Muscle layer of duodenum (tissue), 2 donors: Measurements from ENCODE around the gene ATG10.
"Not testable (repeated sequence)": the region's sequence is repeated elsewhere in the genome, so short reads cannot be mapped to it uniquely, and the experiment has no call there.

Source experiments
- H3K27ac ChIP-seq: one replicate; pipeline ENCODE4 v1.7.0; 2013; ENCODE audit warnings: mild to moderate bottlenecking, low read length
- H3K27me3 ChIP-seq: one replicate; pipeline ENCODE4 v1.7.0; 2013; ENCODE audit warnings: low read depth, mild to moderate bottlenecking, control low read depth, low read length
- H3K36me3 ChIP-seq, 2 donors: one replicate each; pipeline ENCODE4 v1.7.0; 2013; ENCODE audit warnings: low read length in 2 of 2, control low read depth in 1 of 2, mild to moderate bottlenecking in 1 of 2; ENCODE audit not compliant: insufficient read depth in 2 of 2, control insufficient read depth in 1 of 2
- H3K4me1 ChIP-seq, 2 donors: one replicate each; pipeline ENCODE4 v1.7.0; 2013; ENCODE audit warnings: low read length in 2 of 2, mild to moderate bottlenecking in 2 of 2, control low read depth in 1 of 2, moderate library complexity in 1 of 2; ENCODE audit not compliant: insufficient read depth in 2 of 2, control insufficient read depth in 1 of 2
- H3K4me3 ChIP-seq, 2 donors: one replicate each; pipeline ENCODE4 v1.7.0; 2013; ENCODE audit warnings: low read length in 2 of 2, low read depth in 1 of 2, mild to moderate bottlenecking in 1 of 2
- H3K9me3 ChIP-seq, 2 donors: one replicate each; pipeline ENCODE4 v1.7.0; 2013; ENCODE audit warnings: low read length in 2 of 2, control low read depth in 1 of 2, mild to moderate bottlenecking in 1 of 2; ENCODE audit not compliant: control insufficient read depth in 1 of 2
- donor health status: healthy.

Gene ATG10

DNA sequence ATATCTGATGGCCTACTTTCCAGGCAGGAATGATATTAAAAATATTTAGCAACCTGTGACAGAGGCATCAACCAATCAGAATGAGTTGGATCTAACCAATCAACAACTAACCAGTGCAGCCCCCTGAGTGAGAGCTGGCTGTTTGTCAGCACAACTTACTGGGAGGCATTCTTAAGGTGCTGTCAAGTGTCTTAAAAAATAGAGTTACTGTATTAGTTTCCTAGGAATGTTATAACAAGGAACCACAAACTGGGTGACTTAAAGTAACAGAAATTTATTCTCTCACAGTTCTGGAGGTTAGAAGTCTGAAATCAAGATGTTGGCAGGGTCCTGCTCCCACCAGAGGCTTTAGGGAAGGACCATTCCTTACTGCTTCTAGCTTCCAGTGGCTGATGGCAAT, 85.2 kb downstream of the ATG10 start:
- Histone ChIP-seq H3K9me3 (no peaks in the 10 kb centered on the region), H3K27ac (no peak overlapping the region), H3K4me3 (no peak overlapping the region)

DNA sequence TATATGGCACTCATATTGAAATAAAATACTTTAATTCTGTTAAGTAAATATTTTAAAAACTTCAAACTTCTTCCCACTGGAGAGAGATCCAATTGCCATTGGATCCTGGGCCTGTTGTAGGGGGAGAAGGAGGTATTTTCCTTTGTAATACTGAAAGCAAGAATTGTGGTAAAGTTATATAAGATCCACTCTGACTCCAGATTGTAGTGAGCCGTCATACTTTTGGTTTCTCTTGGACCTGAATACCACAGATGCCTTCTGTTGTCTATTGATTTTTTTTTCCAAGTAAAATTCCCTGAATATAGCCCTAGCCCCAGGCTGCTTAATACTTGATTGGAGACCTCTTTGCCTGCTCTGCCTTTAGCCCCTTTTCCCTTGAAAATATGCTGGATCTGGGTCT, 86.9 kb downstream of the ATG10 start:
- Histone ChIP-seq H3K9me3 (no peaks in the 10 kb centered on the region), H3K4me3 (no peak overlapping the region), H3K27ac (no peak overlapping the region), H3K36me3 (no peaks in the 10 kb centered on the region), H3K27me3 (no peaks in the 10 kb centered on the region), H3K4me1 (no peaks in the 10 kb centered on the region)

More for the DNA sequence above, 85.2 kb downstream of the ATG10 start:
- Histone ChIP-seq H3K36me3 (no peaks in the 10 kb centered on the region), H3K27me3 (no peaks in the 10 kb centered on the region), H3K4me1 (no peaks in the 10 kb centered on the region)

DNA sequence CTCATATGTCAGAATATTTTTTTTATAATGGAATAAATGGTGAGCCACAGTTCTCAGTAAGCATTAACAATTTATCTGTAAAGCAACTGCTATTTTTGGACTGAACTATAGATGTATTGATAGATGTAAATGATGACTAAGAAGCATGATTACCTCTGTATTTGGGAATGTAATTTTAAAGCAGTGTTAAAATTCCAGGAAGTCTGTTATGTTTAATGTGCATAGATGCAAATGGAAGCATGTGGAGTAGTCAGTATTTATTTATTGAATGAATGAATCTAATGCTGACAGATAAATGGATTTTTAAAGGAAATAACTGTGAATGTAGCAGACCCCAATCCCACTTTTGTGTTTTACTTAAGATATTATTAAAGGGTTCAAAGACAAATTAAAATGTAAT, 95.0 kb downstream of the ATG10 start:
- Histone ChIP-seq H3K36me3 (no peaks in the 10 kb centered on the region), H3K9me3 (no peaks in the 10 kb centered on the region), H3K4me1 (no peaks in the 10 kb centered on the region), H3K27ac (no peak overlapping the region), H3K4me3 (no peak overlapping the region), H3K27me3 (no peaks in the 10 kb centered on the region)

DNA sequence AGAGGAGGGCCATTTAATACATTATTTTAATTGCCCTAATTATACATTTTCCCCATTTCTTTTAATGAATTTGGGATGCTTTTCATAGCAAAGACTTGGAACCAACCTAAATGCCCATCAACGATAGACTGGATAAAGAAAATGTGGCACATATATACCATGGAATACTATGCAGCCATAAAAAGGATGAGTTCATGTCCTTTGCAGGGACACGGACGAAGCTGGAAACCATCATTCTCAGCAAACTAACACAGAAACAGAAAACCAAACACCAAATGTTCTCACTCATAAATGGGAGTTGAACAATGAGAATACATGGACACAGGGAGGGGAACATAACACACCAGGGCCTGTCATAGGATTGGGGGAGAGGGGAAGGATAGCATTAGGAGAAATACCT, 96.2 kb downstream of the ATG10 start:
- H3K27me3 ChIP-seq, H3K27ac ChIP-seq, H3K4me1 ChIP-seq, H3K4me3 ChIP-seq, H3K36me3 ChIP-seq, H3K9me3 ChIP-seq: not testable (repeated sequence)

DNA sequence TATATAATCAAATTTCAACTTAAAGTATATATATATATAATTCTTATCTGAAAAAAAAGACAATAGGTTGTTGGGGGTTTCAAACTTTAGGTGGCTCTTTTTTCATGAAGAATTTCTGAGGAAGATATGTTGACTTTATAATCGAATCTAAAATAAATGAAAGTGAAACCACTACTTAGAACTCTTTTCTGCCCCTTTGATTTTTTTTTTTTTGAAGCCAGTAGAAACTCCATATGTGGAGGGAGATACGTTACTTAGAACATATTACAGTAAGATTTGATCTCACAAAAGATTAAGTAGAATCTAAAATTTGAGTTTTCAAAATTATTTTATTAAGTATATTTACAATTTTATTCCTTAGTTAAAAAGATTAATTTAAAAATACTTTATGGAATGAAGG, 96.9 kb downstream of the ATG10 start:
- Histone ChIP-seq H3K4me1 (no peaks in the 10 kb centered on the region), H3K27me3 (no peaks in the 10 kb centered on the region), H3K9me3 (no peaks in the 10 kb centered on the region), H3K36me3 (no peaks in the 10 kb centered on the region), H3K27ac (no peak overlapping the region), H3K4me3 (no peak overlapping the region)

DNA sequence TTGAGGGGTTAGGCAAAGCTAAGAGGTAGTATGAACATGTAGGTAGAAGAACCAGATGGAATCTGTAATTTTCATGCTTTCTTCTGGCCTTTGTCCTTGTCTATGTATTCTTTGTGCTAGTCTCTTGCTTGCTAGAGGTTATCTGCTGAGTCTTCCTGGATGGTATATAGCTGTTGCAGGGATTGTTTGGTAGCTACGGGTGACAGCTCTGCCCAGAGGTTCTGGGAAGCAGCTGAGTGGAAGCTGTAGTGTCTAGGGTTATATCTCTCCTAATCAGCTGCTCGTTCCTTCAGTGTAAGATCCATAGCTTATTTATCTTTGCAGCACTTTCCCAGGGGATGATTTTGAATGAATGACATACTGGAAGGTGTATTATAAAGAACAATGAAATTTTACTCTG, 100.3 kb downstream of the ATG10 start:
- H3K4me3 ChIP-seq = no peak overlapping the region
- H3K4me1 ChIP-seq = no peaks in the 10 kb centered on the region
- no peaks in the 10 kb centered on the region for H3K36me3 ChIP-seq
- H3K9me3 ChIP-seq = no peaks in the 10 kb centered on the region
- H3K27ac ChIP-seq = no peak overlapping the region
- H3K27me3 ChIP-seq = no peaks in the 10 kb centered on the region

DNA sequence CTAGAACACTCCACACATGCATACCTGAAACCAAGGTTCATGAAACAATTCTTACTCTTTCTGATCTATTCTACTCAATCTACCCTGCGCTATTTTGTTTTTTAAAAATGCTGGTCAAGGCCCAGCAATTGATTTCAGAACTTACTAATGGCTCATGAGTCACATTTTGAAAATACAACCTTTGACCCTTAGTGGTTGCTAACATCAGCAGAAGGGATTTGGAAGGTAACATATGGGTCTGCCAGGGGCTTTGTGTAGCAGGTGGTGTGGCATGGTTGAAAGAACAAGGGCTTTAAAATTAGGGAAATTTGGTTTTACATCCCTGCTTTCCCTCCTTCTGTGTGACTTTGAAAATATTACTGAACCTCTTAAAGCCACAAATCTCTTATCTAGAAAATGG, 101.4 kb downstream of the ATG10 start:
- Histone ChIP-seq H3K27me3 (no peaks in the 10 kb centered on the region), H3K4me1 (no peaks in the 10 kb centered on the region), H3K27ac (no peak overlapping the region), H3K9me3 (no peaks in the 10 kb centered on the region), H3K36me3 (no peaks in the 10 kb centered on the region), H3K4me3 (no peak overlapping the region)

DNA sequence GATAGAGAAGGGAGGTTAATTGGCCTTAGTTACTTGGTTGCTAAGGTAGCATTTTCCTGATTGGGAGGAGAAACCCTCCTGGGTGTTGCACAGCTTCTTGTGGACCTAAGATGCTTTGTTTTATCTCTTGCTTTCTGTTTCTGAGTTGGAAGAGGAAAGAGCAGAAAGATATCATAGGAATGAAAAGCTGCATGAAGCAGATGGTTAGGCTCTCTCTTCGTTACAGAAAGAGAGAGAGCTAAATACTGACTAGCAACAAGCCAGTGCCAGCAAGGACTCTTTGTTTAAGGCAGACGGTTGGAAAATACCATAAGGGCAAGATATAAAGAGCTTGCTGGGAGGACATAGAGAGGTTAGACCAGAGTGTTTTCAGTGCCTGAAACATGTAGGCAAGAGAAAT, 103.1 kb downstream of the ATG10 start:
- Histone ChIP-seq H3K9me3 (no peaks in the 10 kb centered on the region), H3K27ac (no peak overlapping the region), H3K4me1 (no peaks in the 10 kb centered on the region), H3K27me3 (no peaks in the 10 kb centered on the region), H3K4me3 (no peak overlapping the region), H3K36me3 (no peaks in the 10 kb centered on the region)

DNA sequence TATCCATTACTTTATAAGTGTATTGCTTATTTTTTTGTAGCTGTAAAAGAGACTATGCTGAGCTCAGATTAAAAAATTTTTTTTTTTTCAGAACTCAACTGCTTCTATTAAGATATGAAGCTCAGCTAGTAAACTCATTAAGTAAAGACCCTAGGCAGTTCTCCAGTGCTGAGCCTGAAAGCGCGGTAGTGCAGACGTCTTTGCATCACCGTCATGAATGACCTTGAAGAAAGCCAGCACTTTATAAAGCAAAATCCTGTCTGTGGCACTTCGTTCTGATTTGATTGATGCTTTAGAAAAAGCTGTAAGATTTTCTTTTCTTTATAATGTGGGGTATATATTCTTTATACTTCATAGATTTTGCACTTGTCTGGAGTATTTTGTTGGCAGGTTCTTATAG, 105.7 kb downstream of the ATG10 start:
- Histone ChIP-seq H3K9me3 (no peaks in the 10 kb centered on the region), H3K36me3 (no peaks in the 10 kb centered on the region), H3K4me3 (no peak overlapping the region), H3K4me1 (no peaks in the 10 kb centered on the region), H3K27me3 (no peaks in the 10 kb centered on the region), H3K27ac (no peak overlapping the region)

DNA sequence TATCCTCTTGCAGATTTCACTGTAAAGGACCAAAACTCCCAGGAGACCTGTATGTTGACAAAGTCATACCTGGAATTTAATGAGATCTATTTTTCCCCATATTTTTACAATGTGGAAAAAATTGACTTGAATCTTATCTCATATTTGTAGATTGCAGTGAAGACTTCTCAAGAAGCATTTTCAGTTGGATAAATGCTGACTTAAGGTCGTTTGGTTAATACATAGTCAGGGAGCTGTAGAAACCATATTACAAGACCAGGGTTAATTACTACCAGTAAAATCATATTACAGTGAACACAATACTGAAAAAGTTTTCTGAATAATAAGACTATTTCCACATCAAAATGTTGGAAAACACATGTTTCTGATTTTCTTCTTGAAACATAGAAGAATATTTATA, 119.8 kb downstream of the ATG10 start:
- Histone ChIP-seq H3K36me3 (peaks cover 0 to 7% of the 10 kb centered on the region in 2 donors), H3K4me3 (no peak overlapping the region), H3K27me3 (no peaks in the 10 kb centered on the region), H3K4me1 (no peaks in the 10 kb centered on the region), H3K9me3 (peaks cover 13 to 27% of the 10 kb centered on the region in 2 donors), H3K27ac (no peak overlapping the region)

DNA sequence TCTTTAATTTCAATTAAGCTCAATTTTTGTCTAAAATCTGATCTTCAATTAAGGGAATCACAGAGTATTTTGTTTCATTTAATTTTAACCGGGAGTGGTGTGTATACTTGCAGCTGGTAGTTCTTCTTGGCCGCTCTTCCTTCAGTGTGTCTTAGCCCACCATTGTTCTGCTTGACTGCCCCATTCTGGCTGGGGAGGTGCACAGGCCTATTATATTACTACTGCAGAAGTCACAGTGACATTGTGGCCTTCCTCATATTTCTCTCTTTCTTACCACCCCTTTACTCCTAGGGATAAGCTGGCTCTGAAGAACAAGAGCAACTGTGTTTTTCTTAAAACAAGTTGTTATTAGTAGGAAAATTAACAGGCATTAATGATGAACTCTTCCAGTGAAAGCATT, 123.7 kb downstream of the ATG10 start:
- H3K36me3 ChIP-seq = peaks cover 0 to 7% of the 10 kb centered on the region in 2 donors
- no peaks in the 10 kb centered on the region for H3K27me3 ChIP-seq
- H3K27ac ChIP-seq = no peak overlapping the region
- H3K4me1 ChIP-seq = no peaks in the 10 kb centered on the region
- H3K9me3 ChIP-seq = peaks cover 13 to 16% of the 10 kb centered on the region in 2 donors
- H3K4me3 ChIP-seq = no peak overlapping the region

DNA sequence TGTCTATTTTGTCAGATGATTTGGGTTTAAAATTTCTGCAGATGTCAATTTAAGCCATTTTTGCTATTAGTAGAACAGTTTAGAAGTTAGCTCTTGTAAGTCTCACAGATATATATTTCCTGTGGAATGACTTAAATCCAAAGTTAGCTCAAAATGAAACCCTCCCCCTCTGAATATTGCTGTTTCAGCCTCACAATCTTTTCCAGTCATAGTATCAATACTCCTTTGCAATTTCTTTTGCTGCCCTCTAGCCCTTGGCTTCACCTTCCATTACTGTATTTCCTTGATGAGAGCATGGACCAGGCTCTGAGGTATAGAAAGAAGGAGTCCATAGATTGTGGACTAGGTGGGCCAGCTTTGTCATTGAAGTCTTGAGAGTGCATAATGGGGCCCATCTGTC, 124.4 kb downstream of the ATG10 start:
- H3K9me3 ChIP-seq = peaks cover 13 to 16% of the 10 kb centered on the region in 2 donors
- H3K4me1 ChIP-seq = no peaks in the 10 kb centered on the region
- peaks cover 0 to 7% of the 10 kb centered on the region in 2 donors for H3K36me3 ChIP-seq
- no peaks in the 10 kb centered on the region for H3K27me3 ChIP-seq
- H3K27ac ChIP-seq = no peak overlapping the region
- H3K4me3 ChIP-seq = no peak overlapping the region
